HL-60/S4 treated with retinoic acid at 250 ng/mL for 4 days and 3 days (cell line): Measurements from ENCODE around the gene MAP2K3.

ENCODE experiments used
- in situ Hi-C: fragments of 300-500 bp; cut with MboI; formaldehyde crosslinking; loops from 2 replicates; pipeline ENCODE4 v1.7.0; 2022; ENCODE audit warnings: low sequenced_read_pairs

The MAP2K3 gene

DNA sequence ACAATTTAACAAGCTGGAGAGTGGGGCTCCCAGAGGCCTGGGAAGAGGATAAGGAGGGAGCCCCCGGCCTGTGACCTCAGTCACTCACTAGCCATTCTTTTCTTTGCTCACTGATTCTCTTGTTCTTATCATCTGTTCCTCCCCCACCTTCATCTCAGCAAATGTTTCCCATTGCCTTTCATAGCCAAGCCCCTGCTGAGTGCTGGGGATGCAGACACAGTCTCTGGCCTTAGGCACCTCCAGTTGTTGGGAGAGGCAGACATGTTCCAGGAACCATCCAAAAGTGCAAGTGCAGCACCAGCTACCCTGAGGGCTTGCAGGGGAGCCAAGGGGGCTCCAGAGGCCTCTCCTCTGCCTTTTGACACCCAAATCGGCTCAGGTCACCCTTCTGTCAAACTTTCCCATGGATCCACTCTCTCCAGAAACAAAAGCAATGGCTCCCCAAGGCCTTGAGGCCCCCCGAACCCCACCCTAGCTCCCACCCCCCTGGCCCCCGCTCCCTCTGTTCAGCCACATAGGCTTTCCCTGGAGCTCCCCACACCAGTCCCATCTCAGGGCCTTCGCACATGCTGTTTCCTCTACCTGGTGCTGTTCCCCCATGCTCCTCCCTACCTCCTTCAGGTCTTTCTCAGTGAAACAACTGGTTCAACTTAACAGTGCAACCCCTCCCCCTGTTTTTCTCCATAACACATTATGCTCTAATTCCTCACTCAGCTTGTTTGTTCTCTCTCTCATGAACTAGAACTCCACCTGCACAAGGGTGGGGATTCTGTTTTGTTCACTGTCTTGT, 76.7 kb downstream of the MAP2K3 start:
- in situ Hi-C loops: no loop called here

DNA sequence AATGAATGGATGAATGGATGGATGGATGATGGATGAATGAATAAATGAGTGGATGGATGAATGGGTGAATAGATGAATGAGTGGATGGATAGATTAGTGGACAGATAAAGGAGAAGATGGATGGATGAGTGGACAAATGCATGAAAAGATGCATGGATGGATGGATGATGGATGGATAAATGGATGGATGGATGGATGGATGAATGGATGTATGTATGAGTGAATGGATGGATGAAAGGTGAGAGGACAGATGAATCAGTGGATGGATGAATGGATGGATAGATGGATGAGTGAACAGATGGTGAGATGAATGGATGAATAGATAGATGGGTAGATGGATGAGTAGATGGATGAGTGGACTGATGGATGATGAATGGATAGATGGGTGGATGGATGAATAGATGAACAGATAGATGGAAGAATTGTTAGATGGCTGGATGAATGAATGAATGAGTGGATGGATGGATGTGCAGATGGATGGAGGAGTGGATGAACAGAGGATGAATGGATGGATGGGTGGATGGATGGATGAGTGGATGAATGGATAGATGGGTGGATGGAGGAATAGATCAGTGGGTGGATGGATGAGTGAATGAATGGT, 77.9 kb downstream of the MAP2K3 start:
- in situ Hi-C loops: no loop called here

DNA sequence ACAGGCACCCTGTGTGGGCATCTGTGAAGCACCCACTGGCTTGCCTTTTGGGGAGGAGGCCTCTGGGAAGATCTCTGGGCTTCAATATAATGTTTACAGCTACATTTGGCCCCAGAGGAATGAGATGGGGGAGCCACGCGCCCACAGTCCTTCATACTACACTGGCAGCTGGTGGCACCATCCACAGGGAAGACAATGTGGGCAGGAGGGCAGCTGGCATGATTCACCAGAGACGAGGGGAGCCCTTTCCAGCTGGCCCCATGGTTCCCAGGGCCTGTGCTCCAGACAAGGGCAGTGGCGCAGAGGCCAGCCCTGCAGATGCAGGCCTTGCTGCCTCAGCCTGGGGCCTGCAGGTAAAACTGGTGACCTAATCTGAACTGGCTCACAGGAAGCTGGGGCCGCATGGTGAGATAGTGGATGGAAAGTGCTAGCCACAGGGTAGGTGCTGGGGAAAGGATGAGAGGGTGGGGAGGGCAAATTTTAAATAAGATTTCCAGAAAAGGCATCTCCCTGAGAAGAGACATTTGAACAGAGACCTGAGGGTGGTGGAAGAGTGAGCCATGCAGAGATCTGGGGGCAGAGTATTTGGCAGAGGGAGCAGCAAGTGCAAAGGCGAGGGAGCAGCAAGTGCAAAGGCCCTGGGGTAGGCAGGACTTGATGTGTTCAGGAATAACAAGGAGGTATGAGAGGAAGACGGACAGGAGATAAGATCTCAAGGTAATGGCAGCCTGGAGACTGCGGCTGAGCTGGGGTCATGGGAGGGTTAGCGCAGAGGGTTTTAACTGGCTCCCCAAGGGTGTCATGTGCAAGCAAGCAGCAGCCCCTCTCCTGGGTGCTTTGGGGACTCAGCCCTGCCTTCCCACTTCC, 79.5 kb downstream of the MAP2K3 start:
- in situ Hi-C loops: no loop called here
